Neuronal stem cell (in vitro differentiated cells): ENCODE measurements around the gene TRIM37.

Experiments
- DNase-seq: peaks from one replicate; pipeline ENCODE4 v3.0.0-alpha.2; 2013; ENCODE audit warnings: low spot score
- H2AFZ ChIP-seq: one replicate; pipeline ENCODE4 v1.6.1; 2013; ENCODE audit warnings: mild to moderate bottlenecking, low read length, inconsistent platforms
- H2AK5ac ChIP-seq: 2 replicates; pipeline ENCODE4 v1.6.1; 2013; ENCODE audit warnings: low read depth, mild to moderate bottlenecking, inconsistent platforms, low read length, moderate library complexity, mixed read lengths
- H2BK120ac ChIP-seq: 2 replicates; pipeline ENCODE4 v1.6.1; 2013; ENCODE audit warnings: low read depth, mild to moderate bottlenecking, inconsistent platforms, low read length, moderate library complexity, mixed read lengths
- H2BK12ac ChIP-seq: one replicate; pipeline ENCODE4 v1.6.1; 2013; ENCODE audit warnings: low read length, inconsistent platforms
- H2BK15ac ChIP-seq: 2 replicates; pipeline ENCODE4 v1.6.1; 2013; ENCODE audit warnings: mild to moderate bottlenecking, low read length, inconsistent platforms, mixed read lengths
- H2BK5ac ChIP-seq: one replicate; pipeline ENCODE4 v1.6.1; 2013; ENCODE audit warnings: inconsistent platforms, mild to moderate bottlenecking, low read length, moderate library complexity
- H3K14ac ChIP-seq: one replicate; pipeline ENCODE4 v1.6.1; 2013; ENCODE audit warnings: low read length, inconsistent platforms
- H3K18ac ChIP-seq: 2 replicates; pipeline ENCODE4 v1.6.1; 2013; ENCODE audit warnings: low read length, inconsistent platforms
- H3K23ac ChIP-seq: 2 replicates; pipeline ENCODE4 v1.6.1; 2013; ENCODE audit warnings: low read depth, mild to moderate bottlenecking, mixed read lengths, low read length, inconsistent platforms; ENCODE audit not compliant: poor library complexity
- H3K27ac ChIP-seq: replicated peaks from 3 replicates; pipeline ENCODE4 v1.5.1; 2013; ENCODE audit warnings: low read length, inconsistent platforms
- H3K27me3 ChIP-seq, 3 experiments: 2 replicates each; pipeline ENCODE4 v1.6.1; 2013; ENCODE audit warnings: low read length in 3 of 3, mild to moderate bottlenecking in 2 of 3, inconsistent platforms in 1 of 3, low read depth in 1 of 3, mixed read lengths in 1 of 3, moderate library complexity in 1 of 3; ENCODE audit not compliant: control insufficient read depth in 3 of 3, insufficient read depth in 3 of 3
- H3K36me3 ChIP-seq, 2 donors: replicated peaks in 1 of 2; 2 replicates each; pipeline ENCODE4 v1.6.1; 2013; ENCODE audit warnings: low read length in 2 of 2; ENCODE audit not compliant: control insufficient read depth in 2 of 2, insufficient read depth in 2 of 2
- H3K4ac ChIP-seq: 2 replicates; pipeline ENCODE4 v1.6.1; 2013; ENCODE audit warnings: inconsistent platforms, mild to moderate bottlenecking, low read length, moderate library complexity
- H3K4me1 ChIP-seq, 2 donors: 1 replicate in 1 of 2; 2 replicates in 1 of 2; pipeline ENCODE4 v1.6.1; 2013; ENCODE audit warnings: low read length in 2 of 2, low read depth in 1 of 2; ENCODE audit not compliant: control insufficient read depth in 2 of 2, insufficient read depth in 1 of 2
- H3K4me2 ChIP-seq: one replicate; pipeline ENCODE4 v1.6.1; 2013; ENCODE audit warnings: mild to moderate bottlenecking, low read length, inconsistent platforms; ENCODE audit not compliant: insufficient read depth, poor library complexity, severe bottlenecking
- H3K4me3 ChIP-seq, 2 donors: 2 replicates each; pipeline ENCODE4 v1.5.1; 2013; ENCODE audit warnings: low read length in 2 of 2, mild to moderate bottlenecking in 2 of 2, inconsistent platforms in 1 of 2, moderate library complexity in 1 of 2
- H3K79me1 ChIP-seq: one replicate; pipeline ENCODE4 v1.6.1; 2013; ENCODE audit warnings: low read depth, mild to moderate bottlenecking, inconsistent platforms, low read length, moderate library complexity
- H3K9ac ChIP-seq: one replicate; pipeline ENCODE4 v1.6.1; 2013; ENCODE audit warnings: mild to moderate bottlenecking, low read depth, low read length, inconsistent platforms; ENCODE audit not compliant: poor library complexity
- H3K9me3 ChIP-seq, 2 donors: replicated peaks in 1 of 2; 2 replicates each; pipeline versions ENCODE3 to v1.6.1; 2013; ENCODE audit warnings: low read length in 2 of 2, mild to moderate bottlenecking in 2 of 2, inconsistent platforms in 1 of 2, low read depth in 1 of 2, mixed read lengths in 1 of 2, moderate library complexity in 1 of 2; ENCODE audit not compliant: control insufficient read depth in 2 of 2, insufficient read depth in 1 of 2
- H4K8ac ChIP-seq: one replicate; pipeline ENCODE4 v1.6.1; 2013; ENCODE audit warnings: low read depth, mild to moderate bottlenecking, inconsistent platforms, low read length, moderate library complexity
- H4K91ac ChIP-seq: one replicate; pipeline ENCODE4 v1.6.1; 2013; ENCODE audit warnings: low read length, low read depth, mild to moderate bottlenecking, inconsistent platforms; ENCODE audit not compliant: poor library complexity
- WGBS, 2 donors: extraction: QIAGEN DNeasy Blood & Tissue Kit; methylation state at CpG; one replicate each; pipeline ENCODE4 v1.1.7; 2013; ENCODE audit warnings: missing lambda C conversion rate in 2 of 2, mixed read lengths in 1 of 2; ENCODE audit not compliant: insufficient read length in 2 of 2, insufficient replicate concordance in 1 of 2; ENCODE audit errors: extremely low coverage in 2 of 2; 5-methylcytosine and 5-hydroxymethylcytosine counted together

The TRIM37 gene

GRCh38 chr17:59008737-59009136, 97.9 kb downstream of the TRIM37 start:
- Histone ChIP-seq H4K8ac (no peak overlapping the region), H3K14ac (no peak overlapping the region), H2AK5ac (no peak overlapping the region), H3K4ac (no peak overlapping the region), H2BK5ac (no peak overlapping the region), H3K4me2 (no peak overlapping the region), H3K27me3 (no peaks in the 10 kb centered on the region), H3K27ac (no peak overlapping the region), H2BK120ac (no peak overlapping the region), H2BK12ac (no peak overlapping the region), H2AFZ (no peak overlapping the region), H3K18ac (no peak overlapping the region), H3K4me3 (no peak overlapping the region), H4K91ac (no peak overlapping the region), H3K9me3 (no peaks in the 10 kb centered on the region), H3K9ac (no peak overlapping the region), H2BK15ac (no peak overlapping the region), H3K4me1 (peaks cover 0 to 4% of the 10 kb centered on the region in 2 donors), H3K36me3 (peaks cover 1 to 30% of the 10 kb centered on the region in 2 donors), H3K79me1 (no peaks in the 10 kb centered on the region), H3K23ac (no peak overlapping the region)
- no CpG with 5 or more reads among the region's 2 CpGs for WGBS, 2 donors
- DNase-seq: no peak

GRCh38 chr17:59007995-59008394, 98.7 kb downstream of the TRIM37 start:
- DNase-seq: no peak
- H3K27me3 ChIP-seq: no peaks in the 10 kb centered on the region
- no peak overlapping the region for H3K4me2 ChIP-seq
- no peak overlapping the region for H3K4ac ChIP-seq
- no peaks in the 10 kb centered on the region for H3K79me1 ChIP-seq
- no peak overlapping the region for H3K9ac ChIP-seq
- no peak overlapping the region for H4K91ac ChIP-seq
- H3K18ac ChIP-seq: no peak overlapping the region
- no peak overlapping the region for H2BK12ac ChIP-seq
- no peak overlapping the region for H3K27ac ChIP-seq
- no peak overlapping the region for H2BK15ac ChIP-seq
- H3K14ac ChIP-seq: no peak overlapping the region
- peaks cover 1 to 28% of the 10 kb centered on the region in 2 donors for H3K36me3 ChIP-seq
- H3K9me3 ChIP-seq: no peaks in the 10 kb centered on the region
- no peak overlapping the region for H3K4me3 ChIP-seq
- WGBS, 2 donors: no CpG with 5 or more reads among the region's 2 CpGs
- H2AK5ac ChIP-seq: no peak overlapping the region
- no peak overlapping the region for H3K23ac ChIP-seq
- H4K8ac ChIP-seq: no peak overlapping the region
- H2BK5ac ChIP-seq: no peak overlapping the region
- no peak overlapping the region for H2AFZ ChIP-seq
- no peak overlapping the region for H2BK120ac ChIP-seq
- peaks cover 0 to 4% of the 10 kb centered on the region in 2 donors for H3K4me1 ChIP-seq

GRCh38 chr17:59004338-59005111, 102.2 kb downstream of the TRIM37 start:
- Histone ChIP-seq H3K4me2 (no peak overlapping the region), H3K4ac (no peak overlapping the region), H4K91ac (no peak overlapping the region), H2BK12ac (no peak overlapping the region), H2AFZ (peak overlapping the region; percentile 83), H3K23ac (no peak overlapping the region), H2AK5ac (no peak overlapping the region), H3K9me3 (no peaks in the 10 kb centered on the region), H3K4me1 (peaks cover 4 to 9% of the 10 kb centered on the region in 2 donors), H2BK15ac (no peak overlapping the region), H3K14ac (no peak overlapping the region), H3K36me3 (peaks cover 1 to 23% of the 10 kb centered on the region in 2 donors), H3K27ac (no peak overlapping the region), H2BK5ac (no peak overlapping the region), H3K18ac (no peak overlapping the region), H3K9ac (no peak overlapping the region), H3K79me1 (no peaks in the 10 kb centered on the region), H3K4me3 (no peak overlapping the region), H4K8ac (no peak overlapping the region), H3K27me3 (no peaks in the 10 kb centered on the region), H2BK120ac (no peak overlapping the region)
- no CpG with 5 or more reads among the region's 4 CpGs for WGBS, 2 donors
- DNase-seq: peak; percentile 71

- Histone ChIP-seq H3K79me1 (no peaks in the 10 kb centered on the region), H3K27ac (no peak overlapping the region), H3K27me3 (no peaks in the 10 kb centered on the region), H3K36me3 (peaks cover 1 to 30% of the 10 kb centered on the region in 2 donors), H3K4me2 (no peak overlapping the region), H2BK15ac (no peak overlapping the region), H3K18ac (no peak overlapping the region), H2AK5ac (no peak overlapping the region), H3K4me1 (peaks cover 4 to 9% of the 10 kb centered on the region in 2 donors), H2BK120ac (no peak overlapping the region), H2BK5ac (no peak overlapping the region), H3K23ac (no peak overlapping the region), H2AFZ (no peak overlapping the region), H3K9ac (no peak overlapping the region), H3K4me3 (no peak overlapping the region), H3K4ac (no peak overlapping the region), H3K14ac (no peak overlapping the region), H4K91ac (no peak overlapping the region), H4K8ac (no peak overlapping the region), H3K9me3 (no peaks in the 10 kb centered on the region), H2BK12ac (no peak overlapping the region)
- no CpG with 5 or more reads among the region's 1 CpG for WGBS, 2 donors
- no peak for DNase-seq
Measured at GRCh38 chr17:59003860-59004259, 102.8 kb downstream of the TRIM37 start.
